ENCODE data around the gene MPC1.
"Not testable (repeated sequence)": the region's sequence is repeated elsewhere in the genome, so short reads cannot be mapped to it uniquely, and the experiment has no call there.

Gene MPC1

GRCh38 chr6:166395351-166395750 lies 12.6 kb upstream of the MPC1 start:
- no peaks in the 10 kb centered on the region for H3K27me3 ChIP-seq (ENCODE audit: control insufficient read depth in 3 of 3, insufficient read depth in 3 of 3, low read depth in 1 of 3, low read length in 3 of 3)
- H3K9ac ChIP-seq (ENCODE audit: low read depth, low read length, poor library complexity), result no peak overlapping the region
- H3K9me3 ChIP-seq (replicated peaks in 1 of 2; ENCODE audit: control insufficient read depth in 2 of 2, insufficient read depth in 1 of 2, low read depth in 1 of 2, low read length in 2 of 2), result peaks cover 0 to 3% of the 10 kb centered on the region in 2 donors
- no peak overlapping the region for H2BK120ac ChIP-seq (ENCODE audit: low read depth, low read length)
- H2BK12ac ChIP-seq (ENCODE audit: low read length), result no peak overlapping the region
- no peak overlapping the region for H2BK15ac ChIP-seq (ENCODE audit: low read length)
- H3K4me1 ChIP-seq (ENCODE audit: control insufficient read depth in 2 of 2, insufficient read depth in 1 of 2, low read depth in 1 of 2, low read length in 2 of 2), result no peaks in the 10 kb centered on the region
- no peak overlapping the region for H3K27ac ChIP-seq (replicated peaks; ENCODE audit: low read length)
- no peak overlapping the region for H3K4me3 ChIP-seq (ENCODE audit: low read length in 2 of 2)
- DNase-seq (ENCODE audit: low spot score), result no peak
- no peak overlapping the region for H2BK5ac ChIP-seq (ENCODE audit: low read length)
- no CpG with 5 or more reads among the region's 6 CpGs for WGBS, 2 donors (ENCODE audit: extremely low coverage in 2 of 2, insufficient read length in 2 of 2, insufficient replicate concordance in 1 of 2)
- no peaks in the 10 kb centered on the region for H3K36me3 ChIP-seq (replicated peaks in 1 of 2; ENCODE audit: control insufficient read depth in 2 of 2, insufficient read depth in 2 of 2, low read length in 2 of 2)
- H2AFZ ChIP-seq (ENCODE audit: low read length), result no peak overlapping the region
- no peak overlapping the region for H4K91ac ChIP-seq (ENCODE audit: low read depth, low read length, poor library complexity)
- no peak overlapping the region for H4K8ac ChIP-seq (ENCODE audit: low read depth, low read length)
- no peaks in the 10 kb centered on the region for H3K79me1 ChIP-seq (ENCODE audit: low read depth, low read length)
- H3K23ac ChIP-seq (ENCODE audit: low read depth, low read length, poor library complexity), result no peak overlapping the region
- H3K18ac ChIP-seq (ENCODE audit: low read length), result no peak overlapping the region
- H3K14ac ChIP-seq (ENCODE audit: low read length), result no peak overlapping the region
- H2AK5ac ChIP-seq (ENCODE audit: low read depth, low read length), result no peak overlapping the region
- no peak overlapping the region for H3K4ac ChIP-seq (ENCODE audit: low read length)
- H3K4me2 ChIP-seq (ENCODE audit: insufficient read depth, low read length, poor library complexity, severe bottlenecking), result no peak overlapping the region

- Histone ChIP-seq H3K4me1 (ENCODE audit: control insufficient read depth in 2 of 2, insufficient read depth in 1 of 2, low read depth in 1 of 2, low read length in 2 of 2) (no peaks in the 10 kb centered on the region), H3K4ac (ENCODE audit: low read length) (no peak overlapping the region)
These were observed 11.5 kb upstream of the MPC1 start for GRCh38 chr6:166394036-166394892.

GRCh38 chr6:166393535-166393823 lies 10.7 kb upstream of the MPC1 start:
- Histone ChIP-seq H3K4me2 (ENCODE audit: insufficient read depth, low read length, poor library complexity, severe bottlenecking) (no peak overlapping the region), H3K4ac (ENCODE audit: low read length) (no peak overlapping the region), H3K27me3 (ENCODE audit: control insufficient read depth in 3 of 3, insufficient read depth in 3 of 3, low read depth in 1 of 3, low read length in 3 of 3) (no peaks in the 10 kb centered on the region), H3K9me3 (replicated peaks in 1 of 2; ENCODE audit: control insufficient read depth in 2 of 2, insufficient read depth in 1 of 2, low read depth in 1 of 2, low read length in 2 of 2) (peaks cover 0 to 3% of the 10 kb centered on the region in 2 donors), H4K91ac (ENCODE audit: low read depth, low read length, poor library complexity) (no peak overlapping the region), H3K36me3 (replicated peaks in 1 of 2; ENCODE audit: control insufficient read depth in 2 of 2, insufficient read depth in 2 of 2, low read length in 2 of 2) (no peaks in the 10 kb centered on the region), H2BK120ac (ENCODE audit: low read depth, low read length) (no peak overlapping the region), H3K18ac (ENCODE audit: low read length) (no peak overlapping the region), H3K4me1 (ENCODE audit: control insufficient read depth in 2 of 2, insufficient read depth in 1 of 2, low read depth in 1 of 2, low read length in 2 of 2) (no peaks in the 10 kb centered on the region), H4K8ac (ENCODE audit: low read depth, low read length) (no peak overlapping the region), H2BK15ac (ENCODE audit: low read length) (no peak overlapping the region), H3K14ac (ENCODE audit: low read length) (no peak overlapping the region), H2BK5ac (ENCODE audit: low read length) (no peak overlapping the region), H2AFZ (ENCODE audit: low read length) (no peak overlapping the region), H3K9ac (ENCODE audit: low read depth, low read length, poor library complexity) (no peak overlapping the region), H3K27ac (replicated peaks; ENCODE audit: low read length) (no peak overlapping the region), H3K79me1 (ENCODE audit: low read depth, low read length) (no peaks in the 10 kb centered on the region), H2BK12ac (ENCODE audit: low read length) (no peak overlapping the region), H3K23ac (ENCODE audit: low read depth, low read length, poor library complexity) (no peak overlapping the region), H2AK5ac (ENCODE audit: low read depth, low read length) (no peak overlapping the region), H3K4me3 (ENCODE audit: low read length in 2 of 2) (no peak overlapping the region)
- DNase-seq (ENCODE audit: low spot score), result no peak
- WGBS, 2 donors (ENCODE audit: extremely low coverage in 2 of 2, insufficient read length in 2 of 2, insufficient replicate concordance in 1 of 2), result no CpG with 5 or more reads among the region's 27 CpGs

More at GRCh38 chr6:166394036-166394892, 11.5 kb upstream of the MPC1 start:
- Histone ChIP-seq H2BK12ac (ENCODE audit: low read length) (no peak overlapping the region), H2BK5ac (ENCODE audit: low read length) (no peak overlapping the region), H2AK5ac (ENCODE audit: low read depth, low read length) (no peak overlapping the region), H3K4me3 (ENCODE audit: low read length in 2 of 2) (no peak overlapping the region), H3K4me2 (ENCODE audit: insufficient read depth, low read length, poor library complexity, severe bottlenecking) (no peak overlapping the region), H2BK15ac (ENCODE audit: low read length) (no peak overlapping the region), H3K79me1 (ENCODE audit: low read depth, low read length) (no peaks in the 10 kb centered on the region), H3K18ac (ENCODE audit: low read length) (no peak overlapping the region), H4K8ac (ENCODE audit: low read depth, low read length) (no peak overlapping the region), H4K91ac (ENCODE audit: low read depth, low read length, poor library complexity) (no peak overlapping the region), H3K9ac (ENCODE audit: low read depth, low read length, poor library complexity) (no peak overlapping the region), H2AFZ (ENCODE audit: low read length) (no peak overlapping the region), H3K27ac (replicated peaks; ENCODE audit: low read length) (no peak overlapping the region), H3K36me3 (replicated peaks in 1 of 2; ENCODE audit: control insufficient read depth in 2 of 2, insufficient read depth in 2 of 2, low read length in 2 of 2) (no peaks in the 10 kb centered on the region), H3K14ac (ENCODE audit: low read length) (no peak overlapping the region), H3K23ac (ENCODE audit: low read depth, low read length, poor library complexity) (no peak overlapping the region), H3K9me3 (replicated peaks in 1 of 2; ENCODE audit: control insufficient read depth in 2 of 2, insufficient read depth in 1 of 2, low read depth in 1 of 2, low read length in 2 of 2) (peaks cover 0 to 3% of the 10 kb centered on the region in 2 donors), H2BK120ac (ENCODE audit: low read depth, low read length) (no peak overlapping the region), H3K27me3 (ENCODE audit: control insufficient read depth in 3 of 3, insufficient read depth in 3 of 3, low read depth in 1 of 3, low read length in 3 of 3) (no peaks in the 10 kb centered on the region)
- DNase-seq (ENCODE audit: low spot score), result no peak
- no CpG with 5 or more reads among the region's 10 CpGs for WGBS, 2 donors (ENCODE audit: extremely low coverage in 2 of 2, insufficient read length in 2 of 2, insufficient replicate concordance in 1 of 2)

GRCh38 chr6:166392755-166393534 lies 10.2 kb upstream of the MPC1 start:
- not testable (repeated sequence) for H4K91ac ChIP-seq (ENCODE audit: low read depth, low read length, poor library complexity); H2BK5ac ChIP-seq (ENCODE audit: low read length); H3K36me3 ChIP-seq (replicated peaks in 1 of 2; ENCODE audit: control insufficient read depth in 2 of 2, insufficient read depth in 2 of 2, low read length in 2 of 2); H3K23ac ChIP-seq (ENCODE audit: low read depth, low read length, poor library complexity); H3K9ac ChIP-seq (ENCODE audit: low read depth, low read length, poor library complexity); H3K18ac ChIP-seq (ENCODE audit: low read length); H2BK15ac ChIP-seq (ENCODE audit: low read length); H3K4me1 ChIP-seq (ENCODE audit: control insufficient read depth in 2 of 2, insufficient read depth in 1 of 2, low read depth in 1 of 2, low read length in 2 of 2); H2BK12ac ChIP-seq (ENCODE audit: low read length); H2AK5ac ChIP-seq (ENCODE audit: low read depth, low read length); H3K27me3 ChIP-seq (ENCODE audit: control insufficient read depth in 3 of 3, insufficient read depth in 3 of 3, low read depth in 1 of 3, low read length in 3 of 3); DNase-seq (ENCODE audit: low spot score); H2BK120ac ChIP-seq (ENCODE audit: low read depth, low read length); H3K4ac ChIP-seq (ENCODE audit: low read length); H4K8ac ChIP-seq (ENCODE audit: low read depth, low read length); H3K14ac ChIP-seq (ENCODE audit: low read length); H3K4me3 ChIP-seq (ENCODE audit: low read length in 2 of 2); H3K79me1 ChIP-seq (ENCODE audit: low read depth, low read length); H3K27ac ChIP-seq (replicated peaks; ENCODE audit: low read length); H3K9me3 ChIP-seq (replicated peaks in 1 of 2; ENCODE audit: control insufficient read depth in 2 of 2, insufficient read depth in 1 of 2, low read depth in 1 of 2, low read length in 2 of 2); H3K4me2 ChIP-seq (ENCODE audit: insufficient read depth, low read length, poor library complexity, severe bottlenecking)
- peak overlapping the region; percentile 53 for H2AFZ ChIP-seq (ENCODE audit: low read length)
- no CpG with 5 or more reads among the region's 30 CpGs for WGBS, 2 donors (ENCODE audit: extremely low coverage in 2 of 2, insufficient read length in 2 of 2, insufficient replicate concordance in 1 of 2)

Data from neuronal stem cell (in vitro differentiated cells).